Osteoblast (primary cell): ENCODE results near the gene ADAMTS10. TPM values are rescaled to one million over a fixed set of nuclear protein-coding genes. Genes with fewer than 3 reads are reported as not detected.

Experiments used
- DNase-seq: peaks from one replicate; pipeline ENCODE4 v3.0.0; 2011; ENCODE audit warnings: low spot score, mixed read lengths; ENCODE audit not compliant: insufficient read length; ENCODE audit errors: missing footprints
- H2AFZ ChIP-seq: 2 replicates; pipeline ENCODE4 v1.6.0; 2011; ENCODE audit warnings: mild to moderate bottlenecking, low read length
- H3K27ac ChIP-seq: 2 replicates; pipeline ENCODE4 v1.5.1; 2011; ENCODE audit warnings: mild to moderate bottlenecking, low read depth, low read length, moderate library complexity
- H3K27me3 ChIP-seq: 2 replicates; pipeline ENCODE4 v1.6.0; 2012; ENCODE audit warnings: mild to moderate bottlenecking, control low read depth, inconsistent platforms, low read length, moderate library complexity; ENCODE audit not compliant: insufficient read depth
- H3K36me3 ChIP-seq: 2 replicates; pipeline ENCODE4 v1.5.1; 2011; ENCODE audit warnings: mild to moderate bottlenecking, low read length, control low read depth, moderate library complexity; ENCODE audit not compliant: insufficient read depth
- H3K4me1 ChIP-seq: 2 replicates; pipeline ENCODE4 v1.5.1; 2011; ENCODE audit warnings: mild to moderate bottlenecking, low read length, control low read depth, moderate library complexity; ENCODE audit not compliant: insufficient read depth
- H3K4me2 ChIP-seq: 2 replicates; pipeline ENCODE4 v1.6.0; 2011; ENCODE audit warnings: mild to moderate bottlenecking, low read length; ENCODE audit not compliant: insufficient read depth
- H3K4me3 ChIP-seq: fragments of 200-600 bp; sonication (generic); 3 replicates; pipeline ENCODE4 v1.5.1; 2012; ENCODE audit warnings: mild to moderate bottlenecking, low read length, inconsistent platforms; ENCODE audit not compliant: insufficient read depth
- H3K79me2 ChIP-seq: 2 replicates; pipeline ENCODE4 v1.6.0; 2012; ENCODE audit warnings: mild to moderate bottlenecking, low read length, control low read depth, inconsistent platforms; ENCODE audit not compliant: insufficient read depth
- H3K9me3 ChIP-seq: 2 replicates; pipeline ENCODE4 v1.5.1; 2011; ENCODE audit warnings: low read depth, low read length, control low read depth
- H4K20me1 ChIP-seq: 2 replicates; pipeline ENCODE4 v1.6.0; 2012; ENCODE audit warnings: mild to moderate bottlenecking, low read length, control low read depth; ENCODE audit not compliant: insufficient read depth
- total RNA-seq: library from RNA; depleted of rRNA; stranded (reverse); fragments of >200 nt; gene quantifications from 2 replicates; pipeline ENCODE4 v1.2.3, GENCODE V29; 2012
- TF ChIP-seq, protein P1 (sequence below): IDR thresholded peaks from 2 replicates; pipeline ENCODE4 v1.5.1; 2011; ENCODE audit warnings: mild to moderate bottlenecking, low read depth, low read length, moderate library complexity; ENCODE audit errors: extremely low read depth

ADAMTS10 gene
- total RNA-seq, 1 donor: 49.6 TPM

DNA sequence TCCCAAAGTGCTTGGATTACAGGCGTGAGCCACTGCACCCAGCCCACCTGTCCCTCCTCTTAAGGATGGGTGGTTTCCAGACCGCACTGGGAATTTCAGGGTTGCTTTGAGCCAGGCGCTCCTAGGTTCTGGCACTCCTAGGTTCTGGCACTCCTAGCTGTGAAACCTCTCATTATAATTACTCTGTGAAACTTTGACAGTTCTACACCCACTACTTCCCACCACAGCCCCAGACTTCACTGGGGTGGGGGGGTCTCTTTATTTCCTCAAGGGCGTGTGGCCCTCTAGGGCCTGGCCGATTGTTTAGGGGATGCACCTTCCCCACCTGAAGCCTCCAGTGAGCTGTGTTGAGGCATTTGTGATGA lies 2.3 kb upstream of the ADAMTS10 start:
- Histone ChIP-seq H3K27me3 (no peaks in the 10 kb centered on the region), H3K4me1 (peaks cover 21% of the 10 kb centered on the region), H2AFZ (no peak overlapping the region), H3K79me2 (no peaks in the 10 kb centered on the region), H3K4me3 (no peak overlapping the region), H3K9me3 (no peaks in the 10 kb centered on the region), H3K4me2 (no peak overlapping the region), H3K27ac (no peak overlapping the region), H4K20me1 (no peaks in the 10 kb centered on the region), H3K36me3 (no peaks in the 10 kb centered on the region)
- DNase-seq: no peak
- TF ChIP-seq, protein P1, sequence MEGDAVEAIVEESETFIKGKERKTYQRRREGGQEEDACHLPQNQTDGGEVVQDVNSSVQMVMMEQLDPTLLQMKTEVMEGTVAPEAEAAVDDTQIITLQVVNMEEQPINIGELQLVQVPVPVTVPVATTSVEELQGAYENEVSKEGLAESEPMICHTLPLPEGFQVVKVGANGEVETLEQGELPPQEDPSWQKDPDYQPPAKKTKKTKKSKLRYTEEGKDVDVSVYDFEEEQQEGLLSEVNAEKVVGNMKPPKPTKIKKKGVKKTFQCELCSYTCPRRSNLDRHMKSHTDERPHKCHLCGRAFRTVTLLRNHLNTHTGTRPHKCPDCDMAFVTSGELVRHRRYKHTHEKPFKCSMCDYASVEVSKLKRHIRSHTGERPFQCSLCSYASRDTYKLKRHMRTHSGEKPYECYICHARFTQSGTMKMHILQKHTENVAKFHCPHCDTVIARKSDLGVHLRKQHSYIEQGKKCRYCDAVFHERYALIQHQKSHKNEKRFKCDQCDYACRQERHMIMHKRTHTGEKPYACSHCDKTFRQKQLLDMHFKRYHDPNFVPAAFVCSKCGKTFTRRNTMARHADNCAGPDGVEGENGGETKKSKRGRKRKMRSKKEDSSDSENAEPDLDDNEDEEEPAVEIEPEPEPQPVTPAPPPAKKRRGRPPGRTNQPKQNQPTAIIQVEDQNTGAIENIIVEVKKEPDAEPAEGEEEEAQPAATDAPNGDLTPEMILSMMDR: no peak

DNA sequence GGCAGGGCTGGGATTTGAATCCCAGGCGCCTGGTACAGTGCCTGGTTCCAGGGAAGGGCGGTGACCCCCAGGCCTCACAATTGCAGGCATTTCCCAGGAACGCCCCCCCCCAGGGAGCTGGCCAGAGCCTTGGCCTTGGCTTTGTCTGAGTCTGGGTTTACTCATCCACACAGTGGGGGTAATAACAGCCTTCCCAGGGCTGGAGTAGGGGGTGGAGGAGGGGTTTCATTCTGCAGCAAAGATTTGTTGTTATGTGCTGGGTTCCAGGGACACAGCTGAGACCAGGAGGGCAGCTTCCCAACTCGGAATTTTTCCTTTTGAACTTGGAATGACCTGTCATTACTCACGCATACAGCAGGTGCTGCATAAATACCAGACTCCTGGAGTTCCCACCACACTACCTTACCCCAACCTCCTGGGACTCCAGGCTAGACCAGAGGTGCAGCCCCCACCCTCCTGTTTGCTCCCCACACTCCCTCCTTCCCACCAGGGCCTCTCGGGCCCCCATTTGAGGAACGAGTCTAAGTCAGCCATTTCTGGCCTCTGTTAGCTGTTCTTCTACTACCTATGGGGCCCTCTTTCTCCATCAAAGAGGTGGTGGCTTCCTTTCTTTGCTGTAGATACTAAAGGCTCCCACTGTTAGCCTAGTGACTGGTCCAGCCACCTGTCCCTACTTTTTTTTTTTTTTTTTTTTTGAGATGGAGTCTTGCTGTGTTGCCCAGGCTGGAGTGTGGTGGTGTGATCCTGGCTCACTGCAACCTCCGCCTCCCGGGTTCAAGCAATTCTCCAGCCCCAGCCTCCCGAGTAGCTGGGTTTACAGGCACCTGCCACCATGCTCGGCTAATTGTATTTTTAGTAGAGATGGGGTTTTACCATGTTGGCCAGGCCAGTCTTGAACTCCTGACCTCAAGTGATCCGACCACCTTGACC lies 1.6 kb upstream of the ADAMTS10 start:
- peak; percentile 98 for DNase-seq
- H3K27me3 ChIP-seq: no peaks in the 10 kb centered on the region
- peaks cover 22% of the 10 kb centered on the region for H3K4me1 ChIP-seq
- no peaks in the 10 kb centered on the region for H4K20me1 ChIP-seq
- TF ChIP-seq, protein P1: no peak
- H3K9me3 ChIP-seq: no peaks in the 10 kb centered on the region
- no peak overlapping the region for H3K4me2 ChIP-seq
- H3K79me2 ChIP-seq: no peaks in the 10 kb centered on the region
- no peak overlapping the region for H3K4me3 ChIP-seq
- H2AFZ ChIP-seq: no peak overlapping the region
- no peaks in the 10 kb centered on the region for H3K36me3 ChIP-seq
- H3K27ac ChIP-seq: no peak overlapping the region

DNA sequence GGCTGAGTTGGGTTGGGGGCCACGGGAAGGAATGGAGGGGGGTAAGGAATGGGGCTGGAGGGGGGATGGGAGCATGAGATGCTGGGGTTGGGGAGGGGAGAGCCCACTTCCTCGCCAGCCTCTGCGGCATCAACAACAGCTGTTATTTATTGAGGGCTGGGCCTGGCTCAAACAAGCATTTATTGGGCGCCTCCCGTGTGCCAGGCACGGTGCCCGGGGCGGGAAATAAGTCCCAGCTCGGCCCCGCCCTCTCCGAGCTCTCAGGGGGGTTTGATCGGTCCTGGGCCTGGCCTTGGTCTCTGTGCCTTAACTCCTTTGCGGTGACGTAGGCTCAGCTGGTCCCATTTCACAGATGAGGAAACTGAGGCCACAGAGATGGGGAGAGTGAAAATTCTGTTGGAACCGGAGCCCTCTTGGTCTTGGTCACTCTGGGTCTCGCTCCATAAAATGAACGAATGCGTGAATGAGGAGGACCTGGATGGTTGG lies 919 bp upstream of the ADAMTS10 start:
- H3K27me3 ChIP-seq: no peaks in the 10 kb centered on the region
- no peak overlapping the region for H3K4me3 ChIP-seq
- no peaks in the 10 kb centered on the region for H3K79me2 ChIP-seq
- DNase-seq: peak; percentile 86
- no peak overlapping the region for H3K4me2 ChIP-seq
- H3K36me3 ChIP-seq: no peaks in the 10 kb centered on the region
- H4K20me1 ChIP-seq: peaks cover 5% of the 10 kb centered on the region
- no peaks in the 10 kb centered on the region for H3K9me3 ChIP-seq
- H3K27ac ChIP-seq: no peak overlapping the region
- peaks cover 28% of the 10 kb centered on the region for H3K4me1 ChIP-seq
- H2AFZ ChIP-seq: no peak overlapping the region
- TF ChIP-seq, protein P1: no peak

DNA sequence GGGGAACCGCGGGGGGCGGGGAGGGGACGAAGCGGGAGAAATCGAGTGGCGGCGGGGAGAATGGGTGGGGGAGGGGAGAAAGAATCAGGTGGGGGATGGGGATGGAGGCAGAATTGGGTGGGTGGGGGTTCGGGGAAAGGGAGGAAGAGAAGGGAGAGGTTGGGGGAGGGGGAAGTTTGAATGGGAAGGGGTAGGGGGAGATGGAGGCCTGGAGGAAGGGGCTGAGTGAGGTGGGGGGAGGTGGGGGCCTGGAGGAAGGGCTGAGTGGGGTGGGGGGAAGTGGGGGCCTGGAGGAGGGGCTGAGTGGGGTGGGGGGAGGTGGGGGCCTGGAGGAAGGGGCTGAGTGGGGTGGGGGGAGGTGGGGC lies 403 bp upstream of the ADAMTS10 start:
- H3K27me3 ChIP-seq: no peaks in the 10 kb centered on the region
- no peaks in the 10 kb centered on the region for H3K9me3 ChIP-seq
- H4K20me1 ChIP-seq: peaks cover 5% of the 10 kb centered on the region
- H3K4me3 ChIP-seq: peak overlapping the region; percentile 85
- no peak overlapping the region for H2AFZ ChIP-seq
- no peak overlapping the region for H3K4me2 ChIP-seq
- TF ChIP-seq, protein P1: no peak
- H3K36me3 ChIP-seq: no peaks in the 10 kb centered on the region
- no peak for DNase-seq
- no peaks in the 10 kb centered on the region for H3K79me2 ChIP-seq
- H3K4me1 ChIP-seq: peaks cover 28% of the 10 kb centered on the region
- H3K27ac ChIP-seq: no peak overlapping the region
